ENCODE measurements around the gene NKD1.
A peak's percentile ranks its signal among the peaks of the same experiment; 100 is the strongest.

NKD1 gene

DNA sequence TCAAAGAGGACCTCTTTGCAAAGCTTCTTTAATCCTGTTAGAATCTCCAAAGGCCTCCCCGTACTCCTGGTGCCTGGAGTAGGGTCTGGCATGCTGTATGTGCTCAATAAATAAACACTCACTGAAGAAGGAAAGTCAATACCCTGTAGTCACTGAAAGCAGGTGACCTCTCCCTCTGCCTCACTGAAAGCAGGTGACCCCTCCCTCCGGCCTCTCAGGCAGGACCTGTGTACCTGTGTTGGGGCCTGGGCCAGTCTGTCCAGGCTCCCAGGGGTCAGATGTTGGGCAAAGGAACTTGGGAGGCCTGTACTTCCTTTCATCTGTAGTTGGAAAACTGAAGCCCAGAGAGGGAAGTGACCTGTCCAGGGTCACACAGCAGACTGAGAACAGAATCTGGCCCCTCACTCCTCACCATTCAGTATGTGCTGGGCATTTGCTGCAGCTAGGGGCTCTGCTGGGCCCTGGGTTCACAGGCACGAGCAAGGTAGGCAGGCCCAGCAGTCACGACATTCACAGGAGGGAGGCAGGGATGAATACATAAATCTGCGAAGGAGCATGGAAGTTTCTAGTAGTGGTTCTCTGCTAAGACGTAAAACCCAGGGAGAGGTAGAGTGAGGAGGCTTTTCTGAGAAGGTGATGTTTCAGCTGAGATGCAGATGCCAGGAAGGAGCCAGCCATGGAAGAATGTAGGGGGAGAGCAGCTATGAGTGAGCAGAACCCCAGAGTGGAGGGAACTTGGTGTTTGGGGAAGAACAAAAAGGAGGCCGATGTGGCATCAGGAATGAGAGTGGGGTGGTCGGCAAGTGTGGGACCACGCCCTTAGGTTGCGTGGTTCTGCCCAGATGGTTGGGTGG, 64.0 kb downstream of the NKD1 start:
- DNase-seq (ENCODE audit: low read depth) = no peak
- TF ChIP-seq, protein P1, sequence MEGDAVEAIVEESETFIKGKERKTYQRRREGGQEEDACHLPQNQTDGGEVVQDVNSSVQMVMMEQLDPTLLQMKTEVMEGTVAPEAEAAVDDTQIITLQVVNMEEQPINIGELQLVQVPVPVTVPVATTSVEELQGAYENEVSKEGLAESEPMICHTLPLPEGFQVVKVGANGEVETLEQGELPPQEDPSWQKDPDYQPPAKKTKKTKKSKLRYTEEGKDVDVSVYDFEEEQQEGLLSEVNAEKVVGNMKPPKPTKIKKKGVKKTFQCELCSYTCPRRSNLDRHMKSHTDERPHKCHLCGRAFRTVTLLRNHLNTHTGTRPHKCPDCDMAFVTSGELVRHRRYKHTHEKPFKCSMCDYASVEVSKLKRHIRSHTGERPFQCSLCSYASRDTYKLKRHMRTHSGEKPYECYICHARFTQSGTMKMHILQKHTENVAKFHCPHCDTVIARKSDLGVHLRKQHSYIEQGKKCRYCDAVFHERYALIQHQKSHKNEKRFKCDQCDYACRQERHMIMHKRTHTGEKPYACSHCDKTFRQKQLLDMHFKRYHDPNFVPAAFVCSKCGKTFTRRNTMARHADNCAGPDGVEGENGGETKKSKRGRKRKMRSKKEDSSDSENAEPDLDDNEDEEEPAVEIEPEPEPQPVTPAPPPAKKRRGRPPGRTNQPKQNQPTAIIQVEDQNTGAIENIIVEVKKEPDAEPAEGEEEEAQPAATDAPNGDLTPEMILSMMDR (IDR thresholded peaks at IDR 0.05; ENCODE audit: insufficient read depth, low read depth, low read length, missing control alignments) = no peak
- H3K4me3 ChIP-seq (ENCODE audit: low read length) = no peak overlapping the region

DNA sequence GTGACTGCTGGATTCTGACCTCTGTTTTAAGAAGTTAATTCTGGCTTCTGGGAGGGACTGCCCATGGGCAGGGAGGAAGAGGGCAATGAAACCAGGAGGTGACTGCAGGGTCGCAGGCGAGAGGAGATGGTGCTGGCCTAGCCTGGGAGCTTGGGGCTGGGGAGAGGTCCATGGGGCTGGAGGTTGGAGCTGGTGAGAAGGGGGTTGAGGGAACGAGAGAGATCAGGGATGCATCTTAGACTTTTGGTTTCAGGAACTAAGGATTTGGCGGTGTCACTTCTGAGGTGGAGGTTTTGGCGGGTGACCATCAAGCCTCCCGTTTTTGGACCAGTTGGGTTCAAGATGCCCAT, 64.6 kb downstream of the NKD1 start:
- H3K4me3 ChIP-seq (ENCODE audit: low read length) = no peak overlapping the region
- no peak for DNase-seq (ENCODE audit: low read depth)
- TF ChIP-seq, protein P1 (IDR thresholded peaks at IDR 0.05; ENCODE audit: insufficient read depth, low read depth, low read length, missing control alignments) = no peak

DNA sequence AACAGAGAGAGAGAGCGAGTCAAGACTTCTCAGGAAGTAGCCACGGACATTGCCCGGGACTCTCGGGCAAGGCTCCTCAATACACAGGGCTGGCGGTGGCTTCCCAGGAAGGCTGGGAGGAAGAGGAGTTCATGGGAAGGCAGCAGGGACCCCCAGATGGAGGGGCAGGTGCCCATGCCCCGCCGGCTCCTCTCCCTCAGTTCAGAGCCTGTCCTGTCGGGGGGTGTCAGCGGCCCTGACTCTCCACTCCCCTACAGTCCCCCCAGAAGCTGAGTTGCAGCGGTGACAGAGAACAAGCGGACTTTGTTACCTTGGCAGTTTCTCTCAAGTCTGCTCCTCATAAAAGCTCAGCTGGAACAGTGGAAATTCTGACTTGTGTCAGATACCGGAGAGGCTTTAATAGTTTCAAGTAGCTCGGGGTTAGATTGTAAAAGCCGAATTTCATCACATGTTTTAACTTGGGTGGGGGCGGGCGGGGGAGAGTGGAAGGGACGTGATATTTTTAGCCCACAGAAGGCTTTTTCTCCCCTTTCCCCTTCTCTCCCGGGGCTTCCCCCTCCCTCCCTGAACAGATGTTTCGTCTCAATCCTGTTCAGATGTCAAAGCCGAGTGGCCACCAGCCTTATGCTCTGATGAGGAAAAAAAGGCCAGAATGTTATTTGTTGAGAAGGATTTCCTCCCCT, 65.2 kb downstream of the NKD1 start:
- TF ChIP-seq, protein P1 (IDR thresholded peaks at IDR 0.05; ENCODE audit: insufficient read depth, low read depth, low read length, missing control alignments) = no peak
- H3K4me3 ChIP-seq (ENCODE audit: low read length) = no peak overlapping the region
- no peak for DNase-seq (ENCODE audit: low read depth)

DNA sequence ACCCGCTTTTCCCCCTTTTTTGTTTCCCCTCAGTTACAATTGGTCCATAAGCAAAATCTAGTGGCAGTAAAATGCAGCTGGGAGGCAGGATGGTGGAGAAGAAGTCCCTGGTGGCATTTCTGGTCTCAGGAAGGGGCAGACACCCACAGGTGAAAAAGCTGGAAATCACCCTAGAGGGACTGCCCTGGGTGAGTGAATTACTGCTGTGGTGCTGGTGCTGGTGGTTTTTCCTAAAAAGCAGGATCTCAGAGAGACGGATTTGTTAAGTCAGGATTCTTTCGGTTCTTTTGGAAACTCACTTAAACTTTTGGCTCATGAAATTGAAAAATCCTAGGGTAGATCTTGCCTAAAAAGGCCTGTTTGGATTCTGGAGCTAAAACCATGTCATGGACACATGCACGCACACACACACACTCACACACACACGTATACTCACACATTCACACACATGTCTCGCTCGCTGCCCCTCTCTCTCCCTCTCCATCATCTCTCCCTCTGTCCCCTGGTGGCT, 65.8 kb downstream of the NKD1 start:
- H3K4me3 ChIP-seq (ENCODE audit: low read length) = no peak overlapping the region
- no peak for DNase-seq (ENCODE audit: low read depth)
- TF ChIP-seq, protein P1 (IDR thresholded peaks at IDR 0.05; ENCODE audit: insufficient read depth, low read depth, low read length, missing control alignments) = no peak

DNA sequence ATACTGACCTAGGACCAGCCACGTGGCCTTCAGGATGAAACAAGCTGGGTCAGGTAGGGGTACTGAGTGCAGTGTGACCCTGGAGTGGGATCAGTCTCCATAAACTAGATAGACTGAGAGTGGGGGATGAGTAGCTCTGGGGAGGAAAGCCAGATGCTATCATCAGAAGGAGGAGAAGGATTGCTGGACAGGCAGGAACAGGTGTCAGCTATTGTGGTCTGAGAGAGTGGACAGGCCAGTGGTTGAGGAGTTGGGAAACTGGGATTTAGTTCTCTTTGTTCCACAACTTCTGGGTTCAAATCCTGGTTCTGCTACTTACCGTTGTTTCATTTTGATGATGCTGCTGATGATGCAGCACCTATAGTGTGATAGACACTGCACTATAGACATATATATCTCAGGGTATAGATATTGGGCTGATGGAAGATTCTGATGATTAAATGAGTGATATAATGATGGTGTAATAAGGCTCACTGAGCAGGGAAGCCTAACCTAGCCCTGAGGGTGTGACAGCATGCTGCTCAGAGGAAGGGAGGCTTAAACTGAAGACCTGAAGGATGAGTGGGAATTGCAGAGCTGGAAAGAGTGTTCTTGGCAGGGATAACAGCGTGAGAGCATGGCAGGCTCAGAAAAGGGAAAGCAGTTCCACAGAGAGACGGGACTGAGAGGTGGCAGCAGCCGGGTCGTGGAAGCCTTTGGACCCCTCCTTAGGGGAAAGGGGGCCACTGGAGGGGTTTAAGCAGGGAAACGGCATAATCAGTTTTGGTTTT, 66.9 kb downstream of the NKD1 start:
- peak; percentile 36 for DNase-seq (ENCODE audit: low read depth)
- no peak overlapping the region for H3K4me3 ChIP-seq (ENCODE audit: low read length)
- TF ChIP-seq, protein P1 (IDR thresholded peaks at IDR 0.05; ENCODE audit: insufficient read depth, low read depth, low read length, missing control alignments) = no peak

DNA sequence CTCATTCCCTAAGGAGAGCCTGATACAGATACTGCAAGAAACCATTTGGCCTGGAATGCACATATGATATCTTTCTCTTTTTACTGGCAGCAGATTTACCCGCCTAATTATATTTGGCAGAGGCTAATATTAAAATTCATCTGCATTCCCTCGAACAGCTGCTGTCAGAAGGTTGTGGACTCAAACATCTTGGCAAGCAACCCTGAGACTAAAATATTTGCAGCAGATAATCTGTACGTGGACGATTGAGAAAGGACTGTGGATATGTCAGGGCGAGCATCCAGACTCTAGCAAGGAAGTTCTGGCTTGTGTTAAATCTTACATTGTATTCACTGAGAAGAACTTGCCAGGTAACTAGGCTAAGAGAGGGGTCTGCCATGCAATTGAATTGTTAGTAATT, 67.7 kb downstream of the NKD1 start:
- TF ChIP-seq, protein P1 (IDR thresholded peaks at IDR 0.05; ENCODE audit: insufficient read depth, low read depth, low read length, missing control alignments) = no peak
- no peak for DNase-seq (ENCODE audit: low read depth)
- H3K4me3 ChIP-seq (ENCODE audit: low read length) = no peak overlapping the region

All from epithelial cell of esophagus (primary cell).